GM19043 (cell line): ENCODE measurements around the gene NOL12.
"Not testable (repeated sequence)": the region's sequence is repeated elsewhere in the genome, so short reads cannot be mapped to it uniquely, and the experiment has no call there.

Source experiments
- ATAC-seq: cut with Tn5 transposase; IDR thresholded peaks from one replicate; pipeline ENCODE4 v1.9.1; 2021; ENCODE audit warnings: low read depth; ENCODE audit not compliant: unreplicated experiment

NOL12 gene

GRCh38 chr22:37710675-37711074 is 24.5 kb downstream of the NOL12 start:
- ATAC-seq = no peak

GRCh38 chr22:37711490-37711889 is 25.3 kb downstream of the NOL12 start:
- no peak for ATAC-seq

- ATAC-seq = no peak
Measured at GRCh38 chr22:37713761-37714160, 27.6 kb downstream of the NOL12 start.

- ATAC-seq = no peak
Measured at GRCh38 chr22:37714634-37715033, 28.5 kb downstream of the NOL12 start.

GRCh38 chr22:37715760-37716159 is 29.6 kb downstream of the NOL12 start:
- no peak for ATAC-seq

DNA sequence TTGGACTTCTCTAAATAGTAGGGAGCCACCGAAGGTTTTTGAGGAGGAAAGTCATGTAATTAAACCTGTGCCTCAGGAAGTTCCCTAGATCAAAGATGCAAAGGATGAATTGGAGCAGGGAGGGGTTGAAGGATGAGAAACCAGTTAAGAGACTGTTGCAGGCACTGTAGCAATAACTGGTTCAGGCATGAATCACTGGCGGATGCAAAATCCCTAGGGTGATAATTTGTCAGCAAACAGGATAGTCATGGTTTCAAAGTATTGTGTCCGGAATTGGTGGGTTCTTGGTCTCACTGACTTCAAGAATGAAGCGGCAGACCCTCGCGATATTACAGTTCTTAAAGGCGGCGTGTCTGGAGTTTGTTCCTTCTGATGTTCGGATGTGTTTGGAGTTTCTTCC is 30.6 kb downstream of the NOL12 start:
- ATAC-seq = no peak

DNA sequence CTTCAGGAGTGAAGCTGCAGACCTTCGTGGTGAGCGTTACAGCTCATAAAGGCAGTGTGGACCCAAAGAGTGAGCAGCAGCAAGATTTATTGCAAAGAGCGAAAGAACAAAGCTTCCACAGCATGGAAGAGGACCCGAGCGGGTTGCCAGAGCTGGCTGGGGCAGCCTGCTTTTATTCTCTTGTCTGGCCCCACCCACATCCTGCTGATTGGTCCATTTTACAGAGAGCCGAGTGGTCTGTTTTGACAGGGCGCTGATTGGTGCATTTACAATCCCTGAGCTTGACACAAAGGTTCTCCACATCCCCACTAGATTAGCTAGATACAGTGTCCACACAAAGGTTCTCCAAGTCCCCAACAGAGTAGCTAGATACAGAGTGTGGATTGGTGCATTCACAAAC is 31.1 kb downstream of the NOL12 start:
- ATAC-seq = not testable (repeated sequence)

DNA sequence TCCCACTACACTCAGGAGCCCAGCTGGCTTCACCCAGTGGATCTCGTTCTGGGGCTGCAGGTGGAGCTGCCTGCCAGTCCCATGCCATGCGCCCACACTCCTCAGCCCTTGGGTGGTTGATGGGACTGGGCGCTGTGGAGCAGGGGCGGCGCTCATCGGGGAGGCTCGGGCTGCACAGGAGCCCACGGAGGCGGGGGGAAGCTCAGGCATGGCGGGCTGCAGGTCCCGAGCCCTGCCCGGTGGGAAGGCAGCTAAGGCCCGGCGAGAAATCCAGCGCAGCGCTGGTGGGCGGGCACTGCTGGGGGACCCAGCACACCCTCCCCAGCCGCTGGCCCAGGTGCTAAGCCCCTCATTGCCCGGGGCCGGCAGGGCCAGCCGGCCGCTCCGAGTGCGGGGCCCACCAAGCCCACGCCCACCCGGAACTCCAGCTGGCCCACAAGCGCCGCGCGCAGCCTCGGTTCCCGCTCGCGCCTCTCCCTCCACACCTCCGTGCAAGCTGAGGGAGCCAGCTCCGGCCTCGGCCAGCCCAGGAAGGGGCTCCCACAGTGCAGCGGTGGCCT is 31.7 kb downstream of the NOL12 start:
- ATAC-seq = not testable (repeated sequence)

DNA sequence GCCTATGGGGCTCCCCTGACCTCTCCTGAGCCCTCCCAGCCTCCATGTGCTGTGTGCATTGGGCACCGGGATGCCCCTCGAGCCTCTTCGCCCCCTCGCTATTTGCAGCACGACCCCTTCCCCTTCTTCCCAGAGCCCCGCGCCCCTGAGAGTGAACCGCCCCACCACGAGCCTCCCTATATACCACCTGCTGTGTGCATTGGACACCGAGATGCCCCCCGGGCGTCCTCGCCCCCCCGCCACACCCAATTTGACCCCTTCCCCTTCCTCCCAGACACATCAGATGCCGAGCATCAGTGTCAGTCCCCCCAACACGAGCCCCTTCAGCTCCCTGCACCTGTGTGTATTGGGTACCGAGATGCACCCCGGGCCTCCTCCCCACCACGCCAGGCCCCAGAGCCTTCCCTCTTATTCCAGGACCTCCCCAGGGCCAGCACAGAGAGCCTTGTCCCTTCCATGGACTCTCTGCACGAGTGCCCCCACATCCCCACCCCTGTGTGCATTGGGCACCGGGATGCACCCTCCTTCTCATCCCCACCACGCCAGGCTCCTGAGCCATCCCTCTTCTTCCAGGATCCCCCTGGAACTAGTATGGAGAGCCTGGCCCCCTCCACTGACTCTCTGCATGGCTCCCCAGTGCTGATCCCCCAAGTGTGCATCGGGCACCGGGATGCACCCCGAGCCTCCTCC is 39.6 kb downstream of the NOL12 start:
- ATAC-seq = no peak

GRCh38 chr22:37726241-37726887 is 40.2 kb downstream of the NOL12 start:
- no peak for ATAC-seq

DNA sequence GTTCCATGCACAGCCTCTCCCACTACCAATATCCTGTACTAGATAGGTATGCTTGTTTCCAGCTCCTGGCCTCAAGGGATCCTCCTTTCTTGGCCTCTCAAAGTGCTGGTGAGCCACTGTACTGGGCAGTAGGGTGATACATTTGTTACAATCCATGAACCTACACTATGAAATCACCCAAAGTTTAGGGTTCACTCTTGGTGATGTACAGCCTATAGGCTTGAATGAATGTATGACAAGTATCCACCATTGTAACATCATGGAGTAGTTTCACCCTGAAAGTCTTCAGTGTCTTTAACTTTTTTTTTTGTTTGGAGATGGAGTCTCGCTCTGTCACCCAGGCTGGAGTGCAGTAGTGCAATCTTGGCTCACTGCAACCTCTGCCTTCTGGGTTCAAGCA is 42.5 kb downstream of the NOL12 start:
- ATAC-seq = no peak

- no peak for ATAC-seq
Measured at GRCh38 chr22:37731804-37732471, 45.8 kb downstream of the NOL12 start.

- no peak for ATAC-seq
Measured at GRCh38 chr22:37732699-37733607, 46.8 kb downstream of the NOL12 start.

DNA sequence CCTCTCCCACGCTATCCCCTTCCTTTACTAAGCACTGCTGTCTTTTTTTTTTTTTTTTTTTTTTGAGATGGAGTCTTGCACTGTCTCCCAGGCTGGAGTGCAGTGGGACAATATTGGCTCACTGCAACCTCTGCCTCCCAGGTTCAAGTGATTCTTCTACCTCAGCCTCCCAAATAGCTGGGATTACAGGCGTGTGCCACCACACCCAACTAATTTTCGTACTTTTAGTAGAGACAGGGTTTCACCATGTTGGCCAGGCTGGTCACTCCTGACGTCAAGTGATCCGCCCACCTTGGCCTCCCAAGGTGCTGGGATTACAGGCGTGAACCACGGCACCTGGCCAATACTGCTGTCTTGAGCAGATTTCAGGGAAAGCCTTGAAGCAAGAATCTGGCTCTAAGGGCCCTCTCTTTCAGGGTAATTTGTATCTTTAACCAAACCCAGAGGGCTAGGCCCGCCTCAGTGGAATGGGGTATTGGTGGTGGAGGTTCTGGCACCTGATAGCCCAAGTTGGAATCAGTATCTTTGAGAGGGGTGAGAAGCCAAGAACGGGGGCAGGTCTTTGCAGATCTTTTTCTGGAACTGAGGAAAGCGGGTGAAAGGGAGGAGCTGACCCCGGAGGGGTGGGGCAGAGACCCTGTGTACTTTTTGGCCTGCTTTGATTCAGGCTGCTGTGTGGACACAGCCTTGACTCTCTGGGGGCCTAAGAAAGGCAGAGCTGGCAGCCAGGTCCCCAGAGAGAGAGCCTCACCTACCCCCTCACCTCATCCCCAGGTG is 47.7 kb downstream of the NOL12 start:
- no peak for ATAC-seq

- no peak for ATAC-seq
Measured at GRCh38 chr22:37734402-37734700, 48.2 kb downstream of the NOL12 start.

DNA sequence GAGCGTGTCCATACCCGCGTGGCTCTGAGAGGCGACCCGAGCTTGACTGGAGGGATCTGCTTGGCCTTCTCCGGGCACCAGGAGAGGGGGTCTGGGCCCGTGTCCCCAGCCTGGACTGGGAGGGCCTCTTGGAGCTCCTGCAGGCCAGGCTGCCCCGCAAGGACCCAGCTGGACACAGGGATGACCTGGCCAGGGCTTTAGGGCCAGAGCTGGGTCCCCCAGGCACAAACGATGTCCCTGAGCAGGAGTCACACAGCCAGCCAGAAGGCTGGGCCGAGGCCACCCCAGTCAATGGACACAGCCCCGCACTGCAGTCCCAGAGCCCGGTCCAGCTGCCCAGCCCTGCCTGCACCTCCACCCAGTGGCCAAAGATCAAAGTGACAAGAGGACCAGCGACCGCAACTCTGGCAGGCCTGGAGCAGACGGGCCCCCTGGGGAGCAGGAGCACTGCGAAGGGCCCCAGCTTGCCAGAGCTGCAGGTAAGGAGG is 48.9 kb downstream of the NOL12 start:
- no peak for ATAC-seq

GRCh38 chr22:37739035-37739434 is 52.9 kb downstream of the NOL12 start:
- ATAC-seq = no peak

- no peak for ATAC-seq
Measured at GRCh38 chr22:37739611-37740049, 53.5 kb downstream of the NOL12 start.

GRCh38 chr22:37740455-37741311 is 54.5 kb downstream of the NOL12 start:
- ATAC-seq = no peak
